HG03066 (cell line): ENCODE data around the gene CXCL11.
"Not testable (repeated sequence)": the region's sequence is repeated elsewhere in the genome, so short reads cannot be mapped to it uniquely, and the experiment has no call there.

ENCODE experiments used
- ATAC-seq: cut with Tn5 transposase; IDR thresholded peaks from one replicate; pipeline ENCODE4 v1.9.1; 2021; ENCODE audit warnings: low read depth; ENCODE audit not compliant: unreplicated experiment

The CXCL11 gene

DNA sequence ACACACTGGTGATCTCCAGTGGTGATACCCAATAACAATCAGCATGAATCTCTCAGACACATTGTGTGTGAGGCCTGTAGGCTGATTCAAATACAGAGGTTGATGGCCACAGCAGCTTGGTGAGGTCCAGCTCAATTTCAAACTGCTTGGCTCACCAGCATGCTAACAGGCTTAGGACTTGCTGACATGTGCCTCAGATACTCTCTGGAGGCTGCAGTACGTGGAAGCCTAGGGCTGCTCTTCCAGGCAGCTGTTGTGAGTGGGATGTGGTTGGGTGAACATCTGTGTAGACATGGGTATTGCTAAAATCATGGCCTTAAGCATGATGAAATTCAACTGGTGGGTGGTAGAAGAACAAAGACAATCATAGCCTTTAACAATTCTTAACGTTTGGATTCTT, 32.8 kb downstream of the CXCL11 start:
- no peak for ATAC-seq

DNA sequence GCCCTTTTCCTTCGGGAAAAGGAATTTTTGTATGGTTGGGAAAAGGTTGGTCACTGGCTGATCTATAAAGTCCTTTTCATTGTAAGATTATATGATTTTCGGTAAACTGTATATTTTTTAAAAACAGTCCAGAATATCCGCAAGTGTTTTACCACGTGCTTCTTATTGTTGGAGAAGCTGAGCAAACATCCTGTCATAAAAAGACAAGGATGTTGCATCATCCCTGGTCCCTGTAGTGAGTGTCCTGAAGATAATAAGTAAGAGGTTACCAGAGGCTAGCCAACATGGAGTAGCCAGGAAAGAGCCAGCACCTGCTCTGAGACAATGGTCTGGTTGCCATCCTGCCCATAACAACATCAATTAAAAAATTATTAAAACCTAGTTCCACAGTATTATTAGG, 33.7 kb downstream of the CXCL11 start:
- ATAC-seq: no peak

DNA sequence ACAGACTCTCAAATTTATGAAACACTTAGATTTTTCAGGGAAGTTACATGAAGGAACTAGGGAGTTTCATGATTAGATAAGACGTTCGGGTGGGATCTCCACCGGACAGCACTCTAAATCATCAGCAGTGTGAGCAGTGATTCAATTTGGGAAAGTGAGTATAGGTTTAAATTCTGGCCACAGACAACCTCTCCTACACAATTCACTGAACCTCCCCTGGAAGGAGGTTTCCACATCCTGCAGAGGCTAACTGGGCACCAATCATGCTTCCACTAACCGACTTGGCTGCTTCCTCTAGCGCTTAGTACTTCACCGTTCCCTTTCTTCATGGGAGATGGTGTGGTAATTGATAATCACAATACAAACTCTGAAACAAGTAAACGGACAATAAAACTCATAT, 34.2 kb downstream of the CXCL11 start:
- ATAC-seq: no peak

- no peak for ATAC-seq
These were observed 35.6 kb downstream of the CXCL11 start for GRCh38 chr4:76000279-76000678.

DNA sequence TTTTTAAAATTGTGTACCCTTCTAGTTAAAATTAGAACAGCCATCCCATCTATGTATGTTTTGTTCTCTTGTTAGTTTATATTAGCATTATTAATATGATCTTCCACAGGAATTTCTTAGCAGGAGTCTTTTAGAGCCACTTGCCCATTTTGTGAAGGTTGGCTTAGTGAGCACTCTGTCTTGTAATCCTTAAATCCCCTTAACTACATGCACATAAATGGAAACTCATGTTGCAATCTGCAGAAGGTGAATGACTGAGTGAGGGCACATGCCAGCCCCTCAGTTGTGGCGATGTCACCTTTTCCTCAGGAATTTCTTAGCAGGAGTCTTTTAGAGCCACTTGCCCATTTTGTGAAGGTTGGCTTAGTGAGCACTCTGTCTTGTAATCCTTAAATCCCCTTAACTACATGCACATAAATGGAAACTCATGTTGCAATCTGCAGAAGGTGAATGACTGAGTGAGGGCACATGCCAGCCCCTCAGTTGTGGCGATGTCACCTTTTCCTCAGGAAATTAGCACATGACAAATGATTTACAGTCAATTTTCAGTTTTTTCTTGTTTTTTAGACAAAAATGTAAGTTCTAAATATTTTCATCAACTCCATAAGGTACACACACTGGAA, 37.2 kb downstream of the CXCL11 start:
- not testable (repeated sequence) for ATAC-seq

DNA sequence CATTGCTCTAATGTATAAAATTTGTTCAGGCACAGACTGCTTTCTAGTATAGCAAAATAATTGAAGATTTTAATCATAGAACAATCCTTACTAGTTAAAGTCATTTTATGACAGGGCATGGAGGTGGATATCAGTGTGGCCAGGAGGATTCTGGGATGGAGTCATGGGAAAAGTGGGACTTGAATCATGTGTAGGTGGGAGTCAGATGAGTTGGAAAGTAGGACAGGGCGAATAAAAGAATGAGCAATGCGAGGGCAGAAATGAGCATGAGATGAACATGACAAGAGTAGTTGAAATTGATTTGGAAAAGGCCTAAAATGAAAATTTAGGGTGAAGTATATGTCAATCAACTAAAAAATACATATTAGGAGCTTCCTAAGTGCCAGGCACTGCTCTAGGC, 37.9 kb downstream of the CXCL11 start:
- ATAC-seq: no peak

DNA sequence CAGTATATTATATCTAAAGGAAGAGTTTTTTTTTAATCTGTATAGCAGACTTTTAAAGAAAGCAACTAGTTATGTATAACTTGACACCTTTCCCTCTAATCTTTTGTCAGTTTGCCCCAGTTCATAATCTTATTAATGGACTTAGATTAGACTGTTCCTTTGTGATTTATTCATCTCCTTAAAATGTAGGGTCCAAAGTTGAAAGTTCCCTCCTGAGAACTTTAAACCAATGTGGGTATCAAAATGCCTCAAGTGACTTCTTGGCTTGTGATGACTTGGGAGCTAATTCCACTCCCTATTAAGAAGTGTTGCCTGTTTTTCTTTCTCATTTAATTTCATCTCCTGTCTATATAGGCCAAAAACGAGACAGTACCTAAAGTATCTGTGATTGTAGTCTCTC, 38.8 kb downstream of the CXCL11 start:
- ATAC-seq: no peak

DNA sequence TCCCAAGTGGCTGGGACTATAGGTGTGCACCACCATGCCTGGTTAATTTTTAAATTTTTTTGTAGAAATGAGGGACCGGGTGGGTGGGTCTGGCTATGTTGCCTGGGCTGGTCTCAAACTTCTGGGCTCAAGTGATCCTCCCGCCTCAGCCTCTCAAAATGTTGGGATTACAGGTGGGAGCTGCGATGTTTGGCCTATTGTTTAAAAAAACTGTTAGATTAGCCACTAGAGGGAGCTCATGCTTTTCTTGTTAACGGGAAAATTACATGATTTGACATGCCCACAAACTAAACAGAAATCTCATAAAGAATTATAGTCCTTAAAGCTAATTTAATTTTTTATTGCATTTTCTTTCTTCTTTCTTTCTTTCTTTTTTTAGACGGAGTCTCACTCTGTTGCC, 40.1 kb downstream of the CXCL11 start:
- no peak for ATAC-seq

DNA sequence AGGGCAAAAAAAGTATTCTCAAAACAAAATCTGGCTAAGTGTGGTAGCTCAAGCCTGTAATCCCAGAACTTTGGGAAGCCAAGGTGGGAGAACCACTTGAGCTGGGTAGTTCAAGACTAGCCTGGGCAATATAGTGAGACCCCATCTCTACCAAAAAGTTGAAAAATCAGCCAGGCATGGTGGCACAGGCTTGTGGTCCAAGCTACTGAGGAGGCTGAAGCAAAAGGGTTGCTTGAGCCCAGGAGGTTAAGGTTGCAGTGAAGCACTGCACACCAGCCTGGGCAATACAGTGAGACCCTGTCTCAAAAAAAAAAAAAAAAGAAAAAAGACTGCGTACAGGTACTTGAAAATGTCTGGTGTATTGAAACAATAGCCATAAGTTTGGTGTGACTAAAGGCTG, 43.4 kb downstream of the CXCL11 start:
- ATAC-seq: no peak

DNA sequence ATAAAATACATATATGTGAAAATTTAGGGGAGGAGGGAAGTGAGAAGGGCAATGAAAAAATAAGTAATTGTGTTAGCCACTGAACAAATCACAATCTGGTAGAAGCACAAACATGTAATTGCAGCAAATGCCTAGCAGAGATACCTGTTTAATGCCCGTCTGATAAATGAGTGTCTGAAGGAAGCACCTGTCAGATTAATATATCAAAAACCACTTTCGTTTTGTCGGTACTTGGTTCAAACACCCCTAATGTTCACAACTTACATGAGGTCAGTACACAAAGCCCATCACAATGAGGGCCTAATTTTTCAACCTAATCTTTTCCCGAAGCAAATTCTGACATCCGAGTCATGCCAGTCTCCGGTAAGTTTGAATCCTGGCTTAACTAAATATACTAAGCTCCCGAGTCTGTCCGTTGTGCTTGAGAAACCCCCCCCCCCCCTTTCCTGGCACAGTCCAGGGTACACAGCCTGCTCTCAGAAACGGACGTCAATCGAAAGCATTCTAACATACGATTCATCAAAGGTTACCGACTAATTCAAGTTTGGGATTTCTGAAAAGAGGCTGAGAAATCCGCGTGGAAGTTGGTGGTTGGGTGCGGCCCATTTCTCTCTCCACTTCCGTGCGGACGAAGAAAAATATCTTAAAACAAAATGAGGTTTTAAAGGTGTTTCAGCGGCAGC, 45.9 kb downstream of the CXCL11 start:
- ATAC-seq: no peak

- ATAC-seq: no peak
These were observed 50.8 kb downstream of the CXCL11 start for GRCh38 chr4:75985116-75985515.
